ENCODE results near the gene TAS2R40. TPM values are rescaled to one million over a fixed set of nuclear protein-coding genes. Genes with fewer than 3 reads are reported as not detected.

Gene TAS2R40
- total RNA-seq, 1 donor = not detected

DNA sequence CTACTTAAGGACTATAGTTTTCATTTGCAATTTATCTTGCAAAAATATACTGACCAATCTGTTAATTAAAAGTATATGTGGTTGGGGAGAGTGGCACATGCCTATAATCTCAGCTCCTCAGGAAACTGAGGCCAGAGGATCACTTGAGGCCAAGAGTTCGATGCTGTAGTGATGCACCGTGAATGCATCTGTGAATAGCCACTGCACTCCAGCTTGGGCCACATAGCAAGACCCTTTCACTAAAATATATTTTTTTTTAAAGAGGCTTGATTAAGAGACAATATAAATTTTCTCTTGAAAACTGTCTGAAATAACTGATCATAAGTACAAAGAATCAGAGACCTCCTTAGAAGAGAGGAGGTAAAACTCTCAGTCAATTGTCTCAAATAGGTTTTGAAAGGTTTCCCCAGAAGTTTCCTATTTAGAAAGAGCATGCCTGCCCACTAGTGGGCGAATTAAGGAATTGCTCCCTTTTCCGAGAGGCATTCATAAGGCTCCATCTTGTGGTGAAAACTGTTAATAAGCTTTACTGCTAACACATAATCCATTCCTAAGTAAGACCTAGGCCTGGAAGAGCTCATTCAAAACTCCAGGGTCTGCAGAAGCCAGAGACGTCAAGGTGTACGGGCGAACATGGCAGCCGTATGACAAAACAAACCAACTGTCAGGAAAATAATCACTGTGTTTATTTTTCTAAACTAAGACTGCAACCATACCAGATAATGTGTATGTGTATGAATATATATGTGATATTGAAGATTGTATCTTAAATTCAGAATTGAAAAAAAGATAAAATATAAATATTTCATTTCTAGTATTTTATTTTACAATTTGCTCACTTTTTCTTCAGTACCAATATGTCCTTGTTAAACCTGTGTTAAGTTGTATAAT is 6.8 kb upstream of the TAS2R40 start:
- Histone ChIP-seq H3K9me3 (ENCODE audit: low read depth, low read length) (no peaks in the 10 kb centered on the region), H3K4me3 (ENCODE audit: low read length) (no peak overlapping the region), H3K27me3 (ENCODE audit: insufficient read depth, low read length) (no peaks in the 10 kb centered on the region), H3K4me1 (ENCODE audit: insufficient read depth, low read length) (peaks cover 3% of the 10 kb centered on the region)

DNA sequence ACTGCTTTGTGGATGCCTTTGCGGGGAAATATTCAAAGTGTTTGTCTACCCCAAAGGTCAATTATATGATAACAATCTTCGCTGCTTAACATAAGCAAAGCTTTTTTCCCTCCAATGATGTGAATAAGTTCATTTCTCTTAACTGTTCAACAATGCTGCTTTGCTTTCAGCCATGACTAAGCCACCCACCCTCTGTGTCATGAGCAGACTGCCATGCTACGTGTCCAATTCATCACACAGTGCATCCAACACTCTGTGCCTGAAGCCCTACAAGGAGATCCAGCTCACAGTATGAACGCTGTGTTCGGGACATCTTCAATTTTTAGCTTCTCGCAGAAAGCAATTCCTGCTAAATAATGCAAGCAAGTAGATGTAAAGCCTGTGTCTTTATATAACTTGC is 5.7 kb upstream of the TAS2R40 start:
- Histone ChIP-seq H3K4me3 (ENCODE audit: low read length) (no peak overlapping the region), H3K4me1 (ENCODE audit: insufficient read depth, low read length) (peaks cover 3% of the 10 kb centered on the region), H3K27me3 (ENCODE audit: insufficient read depth, low read length) (no peaks in the 10 kb centered on the region), H3K9me3 (ENCODE audit: low read depth, low read length) (no peaks in the 10 kb centered on the region)

DNA sequence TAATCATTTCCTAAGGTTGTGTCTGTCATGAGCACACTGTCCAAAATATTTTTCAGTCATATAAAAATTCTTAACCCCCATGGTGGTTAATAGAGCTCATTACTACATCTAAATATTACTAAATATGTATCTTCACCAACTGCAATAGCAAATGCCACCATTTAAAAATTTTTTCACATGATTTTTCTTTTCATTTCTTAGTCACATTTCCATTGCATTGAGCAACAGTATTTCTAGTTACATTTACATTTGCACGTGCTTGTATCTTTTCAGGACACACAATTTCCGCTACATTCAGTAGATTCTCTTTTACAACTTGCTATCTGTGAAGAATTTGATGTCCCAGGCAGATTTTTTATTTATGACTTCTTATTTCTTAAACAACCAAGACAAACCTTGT is 5.2 kb upstream of the TAS2R40 start:
- Histone ChIP-seq H3K27me3 (ENCODE audit: insufficient read depth, low read length) (no peaks in the 10 kb centered on the region), H3K4me1 (ENCODE audit: insufficient read depth, low read length) (peaks cover 3% of the 10 kb centered on the region), H3K4me3 (ENCODE audit: low read length) (no peak overlapping the region), H3K9me3 (ENCODE audit: low read depth, low read length) (no peaks in the 10 kb centered on the region)

DNA sequence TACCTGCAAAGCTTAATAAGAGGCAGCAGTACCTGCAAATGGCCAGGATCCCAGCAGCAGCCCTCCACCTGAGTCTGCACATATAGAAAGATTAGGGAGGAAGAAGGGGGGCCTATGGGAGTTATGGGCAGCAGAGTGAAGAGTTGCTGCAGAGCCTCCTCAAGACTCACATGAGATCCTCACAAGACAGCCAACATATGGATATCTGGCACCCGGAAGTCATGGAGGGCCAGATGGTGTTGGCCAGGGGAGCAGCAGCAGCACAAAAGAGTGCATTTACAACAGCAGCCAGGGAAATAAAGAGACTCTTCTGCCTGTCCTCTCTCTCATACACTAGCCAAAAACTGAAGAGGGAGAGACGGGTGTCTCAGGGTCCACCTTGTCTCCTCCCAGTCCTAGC is 4.0 kb upstream of the TAS2R40 start:
- H3K9me3 ChIP-seq (ENCODE audit: low read depth, low read length) = no peaks in the 10 kb centered on the region
- no peak overlapping the region for H3K4me3 ChIP-seq (ENCODE audit: low read length)
- peaks cover 14% of the 10 kb centered on the region for H3K4me1 ChIP-seq (ENCODE audit: insufficient read depth, low read length)
- H3K27me3 ChIP-seq (ENCODE audit: insufficient read depth, low read length) = no peaks in the 10 kb centered on the region

DNA sequence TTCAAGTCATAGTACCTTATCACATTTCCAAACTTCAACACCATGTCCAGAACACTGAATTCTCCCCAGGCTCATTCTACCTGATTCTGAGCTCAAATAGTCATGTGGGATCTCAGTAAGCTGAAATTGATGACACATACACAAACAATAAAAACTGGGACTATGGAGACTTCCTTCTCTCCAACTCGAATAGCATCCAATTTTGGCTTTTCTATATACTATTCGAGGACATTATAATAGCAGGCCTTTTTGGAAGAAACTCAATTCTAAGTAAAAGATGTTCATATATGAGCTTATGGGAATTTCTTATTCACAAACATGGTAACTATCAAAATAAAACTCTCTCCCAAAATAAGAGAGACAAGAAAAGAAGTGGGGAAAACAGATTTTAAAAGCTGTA is 551 bp upstream of the TAS2R40 start:
- H3K4me3 ChIP-seq (ENCODE audit: low read length) = no peak overlapping the region
- no peaks in the 10 kb centered on the region for H3K9me3 ChIP-seq (ENCODE audit: low read depth, low read length)
- H3K27me3 ChIP-seq (ENCODE audit: insufficient read depth, low read length) = no peaks in the 10 kb centered on the region
- peaks cover 24% of the 10 kb centered on the region for H3K4me1 ChIP-seq (ENCODE audit: insufficient read depth, low read length)

DNA sequence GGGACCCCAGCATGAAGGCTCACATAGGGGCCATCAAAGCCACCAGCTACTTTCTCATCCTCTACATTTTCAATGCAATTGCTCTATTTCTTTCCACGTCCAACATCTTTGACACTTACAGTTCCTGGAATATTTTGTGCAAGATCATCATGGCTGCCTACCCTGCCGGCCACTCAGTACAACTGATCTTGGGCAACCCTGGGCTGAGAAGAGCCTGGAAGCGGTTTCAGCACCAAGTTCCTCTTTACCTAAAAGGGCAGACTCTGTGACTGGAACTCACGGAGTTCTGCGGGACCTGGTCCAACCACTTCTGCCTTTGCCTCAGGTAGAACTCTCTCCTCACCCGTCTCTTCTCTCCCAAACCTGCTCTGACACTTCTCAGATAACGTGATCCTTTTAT is 945 bp downstream of the TAS2R40 start:
- peaks cover 26% of the 10 kb centered on the region for H3K4me1 ChIP-seq (ENCODE audit: insufficient read depth, low read length)
- no peak overlapping the region for H3K4me3 ChIP-seq (ENCODE audit: low read length)
- H3K9me3 ChIP-seq (ENCODE audit: low read depth, low read length) = no peaks in the 10 kb centered on the region
- H3K27me3 ChIP-seq (ENCODE audit: insufficient read depth, low read length) = no peaks in the 10 kb centered on the region

DNA sequence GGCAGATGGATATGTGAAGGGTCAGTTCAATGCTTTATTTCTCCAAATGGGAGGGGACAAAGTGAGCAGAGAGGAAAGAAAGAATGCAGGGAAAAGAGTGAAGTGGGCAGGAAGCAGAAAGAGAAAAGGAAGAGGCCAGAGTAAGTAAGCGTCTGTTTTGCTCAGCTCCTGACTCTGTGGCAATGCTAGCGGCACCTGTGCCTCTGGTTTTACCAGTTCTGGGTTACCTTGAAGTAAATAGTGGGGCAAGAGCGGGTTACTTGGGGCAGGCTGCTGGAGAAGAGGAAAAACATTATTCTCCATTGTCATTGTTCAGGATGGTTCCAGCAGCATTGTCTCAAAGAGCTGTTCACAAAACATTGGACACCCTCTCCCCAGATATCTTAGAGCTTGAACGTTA is 1.9 kb downstream of the TAS2R40 start:
- Histone ChIP-seq H3K4me1 (ENCODE audit: insufficient read depth, low read length) (peaks cover 36% of the 10 kb centered on the region), H3K4me3 (ENCODE audit: low read length) (no peak overlapping the region), H3K27me3 (ENCODE audit: insufficient read depth, low read length) (no peaks in the 10 kb centered on the region), H3K9me3 (ENCODE audit: low read depth, low read length) (no peaks in the 10 kb centered on the region)

DNA sequence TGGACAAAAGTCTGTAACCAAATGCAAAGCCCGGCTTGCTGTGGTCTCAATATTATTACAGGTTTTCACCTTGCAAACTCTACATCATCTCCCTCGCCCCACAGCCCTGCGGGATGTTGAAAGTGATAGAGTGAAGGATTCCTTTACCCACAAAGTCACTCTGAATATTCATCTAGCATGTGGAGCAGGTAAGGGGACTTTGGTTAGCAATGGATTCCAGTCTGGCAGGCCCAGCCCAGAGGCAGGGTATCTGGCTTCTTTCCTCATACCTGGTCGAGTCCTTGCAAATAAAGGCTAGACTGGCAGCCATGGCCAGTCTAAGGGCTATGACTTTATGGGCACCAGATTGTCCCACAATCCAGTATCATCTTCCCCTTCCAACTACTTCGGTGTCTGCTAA is 3.2 kb downstream of the TAS2R40 start:
- Histone ChIP-seq H3K27me3 (ENCODE audit: insufficient read depth, low read length) (no peaks in the 10 kb centered on the region), H3K9me3 (ENCODE audit: low read depth, low read length) (no peaks in the 10 kb centered on the region), H3K4me1 (ENCODE audit: insufficient read depth, low read length) (peaks cover 36% of the 10 kb centered on the region), H3K4me3 (ENCODE audit: low read length) (no peak overlapping the region)

DNA sequence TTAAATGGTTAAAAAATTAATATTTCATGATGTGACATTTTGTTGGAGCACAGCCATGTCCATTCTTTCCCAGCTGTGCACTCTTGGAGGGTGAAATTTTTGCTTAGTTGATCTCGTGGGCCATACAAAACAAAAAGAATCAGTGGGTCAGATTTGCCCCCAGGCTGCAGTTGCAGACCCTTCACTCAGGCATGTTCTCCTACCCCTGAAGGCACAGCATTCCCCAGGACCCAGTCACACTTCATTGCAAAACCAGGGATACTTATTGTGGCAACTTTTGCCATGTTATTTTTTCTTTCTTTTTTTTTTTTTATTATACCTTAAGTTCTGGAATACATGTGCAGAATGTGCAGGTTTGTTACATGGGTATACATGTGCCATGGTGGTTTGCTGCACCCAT is 6.0 kb downstream of the TAS2R40 start:
- Histone ChIP-seq H3K4me1 (ENCODE audit: insufficient read depth, low read length) (peaks cover 25% of the 10 kb centered on the region), H3K9me3 (ENCODE audit: low read depth, low read length) (no peaks in the 10 kb centered on the region), H3K27me3 (ENCODE audit: insufficient read depth, low read length) (no peaks in the 10 kb centered on the region), H3K4me3 (ENCODE audit: low read length) (no peak overlapping the region)

DNA sequence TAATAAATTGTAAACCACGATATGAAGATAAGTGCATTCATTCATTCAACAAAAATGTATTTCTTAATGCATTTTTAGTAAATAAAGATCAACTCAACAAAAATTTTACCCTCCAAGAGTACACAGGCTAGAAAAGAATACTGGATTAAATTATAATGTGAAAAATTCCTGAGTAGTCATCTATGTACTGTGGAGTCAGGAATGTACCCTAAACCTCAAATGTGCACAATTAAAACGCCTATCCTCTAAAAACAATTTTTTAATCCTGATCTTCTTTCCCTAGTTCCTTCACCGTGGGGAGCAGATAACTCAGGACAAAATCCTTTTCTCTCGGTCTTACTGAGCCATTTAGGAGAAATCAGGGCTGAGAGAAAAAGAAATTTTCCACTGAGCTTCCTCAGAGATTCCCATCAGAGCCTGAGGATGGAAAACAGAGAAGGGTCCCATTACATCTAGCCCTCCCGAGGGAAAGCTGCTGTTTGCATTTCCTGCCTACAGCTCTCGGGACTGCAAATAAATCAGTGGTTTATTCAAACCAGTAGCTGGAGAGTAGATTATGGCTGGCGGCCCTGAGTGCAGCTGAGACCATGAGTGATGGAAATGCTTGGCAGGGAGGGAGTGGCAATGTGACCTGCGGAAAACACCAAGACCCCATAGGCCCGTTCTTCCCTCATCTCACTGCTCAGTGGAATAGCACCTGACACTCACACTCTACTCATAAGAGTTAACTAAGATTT is 7.4 kb downstream of the TAS2R40 start:
- Histone ChIP-seq H3K27me3 (ENCODE audit: insufficient read depth, low read length) (peaks cover 9% of the 10 kb centered on the region), H3K4me1 (ENCODE audit: insufficient read depth, low read length) (peaks cover 17% of the 10 kb centered on the region), H3K4me3 (ENCODE audit: low read length) (no peak overlapping the region), H3K9me3 (ENCODE audit: low read depth, low read length) (no peaks in the 10 kb centered on the region)

DNA sequence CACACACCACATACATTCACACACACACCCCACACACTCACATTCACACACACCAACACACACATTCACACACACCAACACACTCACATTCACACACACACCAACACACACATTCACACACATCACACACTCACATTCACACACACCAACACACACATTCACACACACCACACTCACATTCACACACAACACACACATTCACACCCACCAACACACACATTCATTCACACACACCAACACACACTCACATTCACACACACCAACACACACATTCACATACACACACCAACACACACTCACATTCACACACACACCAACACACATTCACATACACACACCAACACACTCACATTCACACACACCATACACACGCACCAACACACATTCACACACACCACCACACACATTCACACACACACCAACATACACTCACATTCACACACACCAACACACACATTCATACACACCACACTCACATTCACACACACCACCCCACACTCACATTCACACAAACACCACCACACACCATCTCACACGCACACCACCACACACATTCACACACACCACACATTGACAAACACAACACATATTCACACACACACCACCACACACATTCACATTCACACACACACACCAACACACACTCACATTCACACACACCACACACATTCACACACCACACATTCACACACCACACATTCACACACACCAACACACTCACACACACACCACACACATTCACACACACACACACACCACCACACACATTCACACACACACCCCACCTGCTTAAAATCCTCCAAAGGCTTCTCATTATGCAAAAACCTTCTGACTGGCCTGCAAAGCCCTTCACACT is 9.0 kb downstream of the TAS2R40 start:
- Histone ChIP-seq H3K27me3 (ENCODE audit: insufficient read depth, low read length) (peaks cover 9% of the 10 kb centered on the region), H3K4me1 (ENCODE audit: insufficient read depth, low read length) (peaks cover 24% of the 10 kb centered on the region), H3K9me3 (ENCODE audit: low read depth, low read length) (peaks cover 6% of the 10 kb centered on the region), H3K4me3 (ENCODE audit: low read length) (no peak overlapping the region)

DNA sequence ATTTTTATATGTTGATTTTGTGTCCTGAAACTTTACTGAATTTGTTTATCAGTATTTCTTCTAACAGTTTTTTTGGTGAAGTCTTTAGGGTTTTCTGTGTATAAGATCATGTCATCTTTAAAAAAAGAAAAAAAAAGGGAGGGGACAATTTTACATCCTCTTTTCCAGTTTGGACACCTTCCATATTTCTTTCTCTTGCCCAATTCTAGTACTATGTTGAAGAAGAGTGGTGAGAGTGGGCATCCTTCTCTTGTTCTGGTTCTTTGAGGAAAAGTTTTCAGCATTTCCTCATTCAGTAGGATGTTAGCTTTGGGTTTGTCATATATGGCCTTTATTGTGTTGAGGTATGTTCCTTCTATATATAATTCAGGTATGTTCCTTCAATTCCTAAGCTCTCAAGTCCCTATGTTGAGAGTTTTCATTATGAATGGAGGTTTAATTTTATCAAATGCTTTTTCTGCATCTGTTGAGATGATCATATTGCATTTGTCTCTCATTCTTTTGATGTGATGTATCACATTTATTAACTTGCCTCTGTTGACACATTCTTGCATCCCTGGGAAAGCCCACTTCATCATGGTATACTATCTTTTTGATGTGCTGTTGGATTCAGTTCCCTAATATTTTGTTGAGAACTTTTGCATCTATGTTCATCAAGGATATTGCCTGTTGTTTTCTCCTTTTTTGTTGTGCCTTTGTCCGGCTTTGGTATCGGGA is 12.1 kb downstream of the TAS2R40 start:
- H3K4me3 ChIP-seq (ENCODE audit: low read length) = no peak overlapping the region

DNA sequence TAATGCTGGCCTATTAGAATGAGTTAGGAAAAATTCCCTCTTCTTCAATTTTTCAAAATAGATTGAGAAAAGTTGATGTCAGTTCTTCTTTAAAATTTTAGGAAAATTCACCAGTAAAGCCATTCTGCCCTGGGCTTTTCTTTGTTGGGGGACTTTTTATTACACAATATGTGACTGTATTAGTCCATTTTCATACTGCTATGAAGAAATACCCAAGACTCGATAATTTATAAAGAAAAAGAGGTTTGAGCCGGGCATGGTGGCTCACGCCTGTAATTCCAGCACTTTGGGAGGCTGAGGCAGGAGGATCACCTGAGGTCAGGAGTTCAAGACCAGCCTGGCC is 12.7 kb downstream of the TAS2R40 start:
- H3K4me3 ChIP-seq (ENCODE audit: low read length) = no peak overlapping the region
- peaks cover 21% of the 10 kb centered on the region for H3K9me3 ChIP-seq (ENCODE audit: low read depth, low read length)
- peaks cover 9% of the 10 kb centered on the region for H3K27me3 ChIP-seq (ENCODE audit: insufficient read depth, low read length)
- H3K4me1 ChIP-seq (ENCODE audit: insufficient read depth, low read length) = peaks cover 37% of the 10 kb centered on the region

More for the DNA sequence above, 12.1 kb downstream of the TAS2R40 start:
- peaks cover 21% of the 10 kb centered on the region for H3K9me3 ChIP-seq (ENCODE audit: low read depth, low read length)
- peaks cover 9% of the 10 kb centered on the region for H3K27me3 ChIP-seq (ENCODE audit: insufficient read depth, low read length)
- peaks cover 32% of the 10 kb centered on the region for H3K4me1 ChIP-seq (ENCODE audit: insufficient read depth, low read length)

DNA sequence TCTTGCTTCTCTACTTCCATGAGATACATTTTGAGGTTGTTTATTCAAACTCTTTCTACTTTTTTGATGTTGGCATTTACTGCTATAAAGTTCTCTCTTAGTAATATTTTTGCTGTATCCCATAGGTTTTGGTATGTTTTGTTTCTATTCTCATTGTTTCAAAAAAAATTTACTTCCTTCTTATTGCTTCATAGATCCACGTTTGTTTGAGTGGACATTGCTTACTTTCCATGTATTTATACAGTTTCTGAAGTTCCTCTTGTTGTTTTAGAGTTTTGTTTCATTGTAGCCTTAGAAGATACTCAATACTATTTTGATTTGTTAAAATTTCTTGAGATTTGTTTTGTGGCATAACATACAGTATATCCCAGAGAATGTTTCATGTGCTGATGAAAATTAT is 13.7 kb downstream of the TAS2R40 start:
- peaks cover 9% of the 10 kb centered on the region for H3K27me3 ChIP-seq (ENCODE audit: insufficient read depth, low read length)
- H3K4me1 ChIP-seq (ENCODE audit: insufficient read depth, low read length) = peaks cover 44% of the 10 kb centered on the region
- no peak overlapping the region for H3K4me3 ChIP-seq (ENCODE audit: low read length)
- H3K9me3 ChIP-seq (ENCODE audit: low read depth, low read length) = peaks cover 21% of the 10 kb centered on the region
